ENCODE data around the gene CRB2.
A peak's percentile ranks its signal among the peaks of the same experiment; 100 is the strongest.
"Not testable (repeated sequence)": the region's sequence is repeated elsewhere in the genome, so short reads cannot be mapped to it uniquely, and the experiment has no call there.

CRB2 gene

GRCh38 chr9:123380852-123381705, 25.1 kb downstream of the CRB2 start:
- no peak for DNase-seq

DNA sequence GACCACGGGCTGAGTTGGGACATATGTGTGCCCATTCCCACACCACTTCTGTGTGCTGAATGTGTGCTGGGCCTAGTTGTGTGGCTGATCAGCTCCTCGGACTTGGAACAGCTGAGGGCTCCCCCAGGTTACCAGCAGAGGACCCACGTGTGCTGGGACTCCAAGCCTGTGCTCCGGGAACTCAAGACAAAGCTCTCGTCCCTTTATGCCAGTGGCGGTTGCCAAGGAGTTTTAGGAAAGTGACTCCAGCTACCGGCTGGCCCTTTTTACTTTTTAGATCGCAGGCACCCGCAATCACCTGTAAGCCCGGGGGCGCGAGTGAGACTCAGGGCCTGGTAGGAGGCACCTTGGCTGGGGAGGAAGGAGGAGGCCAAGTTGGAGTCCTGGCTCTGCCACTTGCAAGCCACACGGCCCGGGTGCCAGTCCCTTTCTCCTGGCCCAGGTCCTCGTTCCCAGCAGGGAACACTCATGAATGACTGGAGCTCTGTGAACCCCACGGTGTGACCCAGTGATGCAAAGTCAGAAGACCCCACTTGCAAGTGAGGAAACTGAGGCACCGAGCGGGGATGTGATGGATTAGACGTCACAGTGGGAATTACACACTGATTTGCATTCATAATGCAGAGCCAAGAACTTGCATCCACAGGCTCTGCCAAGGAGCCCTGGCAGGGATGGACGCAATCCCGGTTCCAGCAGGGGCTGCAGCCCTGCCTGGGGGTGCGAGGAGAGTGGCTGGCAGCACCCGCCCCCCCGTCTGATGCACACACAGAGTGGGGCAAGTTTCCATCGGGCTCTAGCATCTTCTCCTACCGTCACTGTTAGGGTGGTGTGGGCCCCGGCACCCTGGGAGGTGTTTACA, 26.9 kb downstream of the CRB2 start:
- no peak for DNase-seq

GRCh38 chr9:123383512-123384170, 27.6 kb downstream of the CRB2 start:
- no peak for DNase-seq

DNA sequence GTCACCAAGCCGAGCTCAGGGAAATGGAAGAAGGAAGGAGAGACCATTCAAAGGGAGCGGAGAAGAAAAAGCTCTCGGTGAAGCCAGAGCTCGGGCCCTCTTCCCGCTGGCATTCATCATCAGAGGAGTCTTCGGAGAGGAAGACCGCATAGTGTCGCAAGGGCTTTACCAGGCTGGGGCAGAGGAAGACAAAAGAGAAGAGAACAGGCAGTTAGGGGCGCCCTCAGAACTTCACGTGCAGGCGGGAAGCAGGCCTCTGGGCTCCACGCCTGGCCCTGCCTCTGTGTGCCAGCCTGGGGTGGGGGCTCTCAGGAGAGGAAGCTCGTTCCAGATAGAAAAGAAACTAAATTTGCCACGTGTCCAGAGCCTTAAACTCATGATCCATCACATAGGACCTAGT, 31.7 kb downstream of the CRB2 start:
- DNase-seq = no peak

- DNase-seq = no peak
Observed at GRCh38 chr9:123389070-123389469, 33.1 kb downstream of the CRB2 start.

DNA sequence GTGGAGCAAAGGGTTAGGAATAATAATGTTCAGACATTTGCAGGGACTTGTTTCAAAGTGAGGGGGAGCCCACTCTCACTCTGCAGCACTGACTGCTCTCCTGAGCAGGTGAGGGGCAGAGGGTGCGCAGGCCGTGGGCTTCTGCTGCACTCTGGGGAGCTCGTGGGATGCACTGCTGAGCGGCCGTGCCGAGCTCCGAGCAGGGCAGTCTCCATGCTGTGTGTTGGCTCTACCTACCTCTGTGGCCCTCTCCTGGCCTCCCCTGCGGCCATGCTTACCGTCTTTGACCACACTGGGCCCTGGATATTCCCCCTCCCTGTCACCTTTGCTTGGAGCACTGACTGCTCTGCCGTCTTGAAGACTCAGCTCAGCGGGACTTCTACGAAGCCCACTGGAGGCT, 33.7 kb downstream of the CRB2 start:
- DNase-seq = no peak

DNA sequence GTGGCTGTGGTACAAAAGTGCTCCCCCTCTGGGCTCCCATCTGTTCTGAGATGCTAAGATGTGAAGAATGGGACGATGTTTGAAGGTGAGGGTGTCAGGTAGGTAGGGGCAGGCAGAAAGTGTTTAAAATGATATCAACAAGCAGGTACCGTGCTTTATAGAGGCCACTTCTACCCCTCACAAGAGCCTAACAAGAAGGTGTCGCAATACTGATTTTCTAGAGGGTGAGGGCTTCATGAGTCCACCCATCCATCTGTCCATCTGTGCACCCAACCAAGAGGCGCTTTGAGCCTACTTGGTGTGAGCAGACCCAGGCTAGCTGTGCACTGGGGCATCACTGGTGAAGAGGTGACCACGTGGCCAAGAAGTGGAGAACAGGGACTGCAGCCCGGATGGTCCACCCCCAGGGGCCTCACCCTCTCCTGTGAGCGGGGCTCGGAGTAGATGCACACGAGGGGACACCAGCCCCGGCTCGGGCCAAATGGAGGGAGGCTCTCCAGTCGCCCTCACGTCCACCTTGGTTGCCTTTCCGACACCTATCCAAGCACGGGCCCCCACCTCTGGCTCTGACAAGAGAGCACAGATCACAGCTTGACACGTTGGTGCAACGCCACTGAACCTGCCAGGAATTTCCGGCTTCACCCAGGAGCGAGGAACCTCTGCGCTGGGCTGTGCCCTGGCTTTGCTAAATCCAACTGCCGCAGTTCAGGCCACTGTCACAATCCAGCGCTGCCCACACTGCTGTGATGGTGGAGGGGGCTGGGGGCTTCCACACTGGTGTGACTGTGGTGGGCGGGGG, 34.5 kb downstream of the CRB2 start:
- no peak for DNase-seq

- no peak for DNase-seq
Observed at GRCh38 chr9:123391233-123391632, 35.2 kb downstream of the CRB2 start.

- no peak for DNase-seq
Observed at GRCh38 chr9:123391946-123392345, 35.9 kb downstream of the CRB2 start.

DNA sequence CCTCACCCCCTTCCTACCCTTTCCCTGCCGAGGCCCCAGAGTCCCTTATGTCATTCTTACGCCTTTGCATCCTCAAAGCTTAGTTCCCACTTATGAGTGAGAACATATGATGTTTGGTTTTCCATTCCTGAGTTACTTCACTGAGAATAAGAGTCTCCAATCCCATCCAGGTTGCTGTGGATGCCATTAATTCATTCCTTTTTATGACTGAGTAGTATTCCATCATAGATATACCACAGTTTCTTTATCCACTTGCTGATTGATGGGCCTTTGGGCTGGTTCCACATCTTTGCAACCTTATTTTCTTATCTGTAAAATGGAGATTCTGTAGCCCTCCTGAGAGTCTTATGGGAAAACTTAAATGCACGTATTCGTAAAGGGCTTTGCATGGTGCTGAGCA, 36.8 kb downstream of the CRB2 start:
- DNase-seq = no peak

- no peak for DNase-seq
Observed at GRCh38 chr9:123394291-123395235, 38.6 kb downstream of the CRB2 start.

DNA sequence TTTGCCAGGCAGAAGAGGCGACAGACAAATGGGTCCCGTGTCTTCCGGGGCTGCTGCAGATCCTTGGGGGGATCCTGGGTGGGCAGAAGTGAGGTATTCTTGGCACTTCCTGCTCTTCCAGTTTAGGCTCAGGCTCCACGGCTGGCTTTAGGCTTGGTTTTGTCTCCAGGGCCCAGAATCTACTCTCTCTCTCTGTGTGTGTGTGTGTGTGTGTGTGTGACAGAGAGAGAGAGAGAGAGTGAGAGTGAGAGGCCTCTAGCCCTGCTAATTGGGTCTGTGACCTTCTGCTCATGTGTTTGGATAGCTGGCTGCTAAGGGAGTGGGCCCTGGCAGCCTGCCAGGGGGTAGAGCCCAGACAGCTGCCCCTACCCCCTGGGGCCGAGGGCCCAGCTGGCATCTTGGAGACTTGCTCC, 39.3 kb downstream of the CRB2 start:
- peak; percentile 65 for DNase-seq

DNA sequence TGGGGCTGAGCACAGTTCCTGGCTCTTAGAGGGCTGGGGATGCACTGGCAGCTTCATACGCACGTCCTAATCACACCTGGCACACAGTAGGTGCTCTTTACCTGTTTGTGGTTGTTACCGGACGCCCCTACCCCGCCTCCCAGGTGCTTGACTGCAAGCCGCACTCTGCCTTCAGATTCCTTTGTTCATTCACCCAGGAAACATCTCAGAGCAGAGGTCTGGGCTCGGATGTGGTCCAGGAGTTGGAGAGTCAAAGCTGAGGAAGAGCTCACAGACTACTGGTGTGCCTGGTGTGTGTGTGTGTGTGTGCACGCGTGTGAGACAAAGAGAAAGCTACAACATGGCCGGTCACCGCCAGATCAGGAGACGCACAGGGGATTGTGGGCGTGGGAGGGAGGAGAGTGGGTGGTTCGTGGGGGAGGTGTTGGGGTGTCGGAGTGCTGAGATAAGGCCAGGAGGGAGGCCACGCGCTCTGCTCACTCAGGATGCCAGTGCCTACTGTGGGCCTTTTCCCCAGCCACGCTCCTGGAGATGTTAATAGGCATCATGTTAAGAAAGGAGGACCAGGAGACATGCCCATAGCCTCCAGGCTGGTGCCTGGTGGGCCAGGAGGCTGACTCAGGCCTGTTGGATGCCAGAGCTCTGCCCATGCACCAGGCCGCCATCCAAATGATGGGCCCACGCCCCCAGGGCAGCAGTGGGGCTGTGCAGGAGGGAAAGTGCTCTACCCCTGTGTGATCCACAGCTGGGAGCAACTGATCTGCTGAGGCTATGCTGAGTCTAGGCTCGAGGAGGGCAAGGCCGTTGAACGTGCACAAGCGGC, 39.9 kb downstream of the CRB2 start:
- DNase-seq = no peak

GRCh38 chr9:123397975-123398374, 42.0 kb downstream of the CRB2 start:
- DNase-seq = no peak

- DNase-seq = not testable (repeated sequence)
Observed at GRCh38 chr9:123398938-123399337, 42.9 kb downstream of the CRB2 start.

GRCh38 chr9:123399803-123400378, 43.9 kb downstream of the CRB2 start:
- DNase-seq = no peak

DNA sequence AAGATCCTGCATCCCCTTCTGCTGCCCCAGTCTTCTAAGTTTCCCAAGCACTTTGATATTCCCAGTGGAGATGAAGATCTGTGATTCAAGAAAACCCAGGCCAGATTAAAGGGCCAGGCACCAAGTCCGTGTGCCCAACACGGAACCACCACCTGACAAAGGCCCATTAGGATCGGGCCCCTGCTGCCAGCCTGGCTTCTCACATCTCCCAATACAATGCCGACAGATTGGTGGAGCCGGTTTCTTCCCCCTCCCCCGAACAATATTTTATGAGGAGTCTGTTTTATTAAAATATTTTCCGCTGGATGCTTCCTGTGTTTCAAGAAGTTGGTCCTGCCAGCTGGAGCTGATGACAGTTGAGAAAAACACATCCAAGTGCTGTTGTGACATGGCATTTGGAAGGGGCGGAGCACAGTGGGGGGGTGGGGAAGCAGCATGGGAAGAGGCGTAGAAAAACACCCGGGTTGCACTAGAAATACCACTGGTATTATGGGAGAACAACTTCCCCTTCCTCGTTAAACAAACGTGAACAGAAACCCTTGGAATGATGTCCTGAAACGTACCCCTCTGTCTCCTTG, 45.0 kb downstream of the CRB2 start:
- no peak for DNase-seq

DNA sequence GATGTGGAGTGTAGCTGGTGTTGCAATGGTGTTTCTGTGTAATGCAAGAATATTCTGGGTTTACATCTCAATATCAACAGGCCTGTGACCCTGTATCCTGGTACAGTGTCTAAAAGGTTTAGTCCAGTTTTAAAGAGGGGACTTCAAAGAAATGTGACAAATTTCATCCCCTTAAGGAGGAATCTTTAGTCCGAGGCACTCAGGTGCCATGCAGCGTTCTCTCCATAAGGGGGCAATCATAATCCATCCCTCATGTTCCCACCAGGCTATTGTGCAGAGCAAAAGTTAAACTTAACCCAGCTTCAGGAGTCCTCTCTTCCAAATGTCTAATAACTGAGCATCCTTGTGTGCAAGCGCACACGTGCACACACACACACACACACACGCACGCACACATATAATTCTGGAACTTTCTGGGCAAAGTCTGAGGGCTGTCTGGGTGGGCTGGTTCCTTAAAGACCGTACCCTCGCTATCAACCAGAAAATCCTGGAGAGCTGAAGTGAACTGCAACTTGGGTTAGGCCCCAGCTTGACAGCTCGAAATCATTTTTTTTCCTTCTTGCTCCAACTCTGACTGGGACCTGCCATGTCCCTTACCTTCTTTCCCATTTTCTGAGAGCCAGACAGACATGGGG, 46.0 kb downstream of the CRB2 start:
- DNase-seq = no peak
